CD4-positive, alpha-beta T cell treated with Interleukin-21 for 1 hour (primary cell): Measurements from ENCODE around the gene NOL9.

Experiments
- DNase-seq: peaks from one replicate; pipeline ENCODE4 v3.0.0-alpha.2; 2020

The NOL9 gene

DNA sequence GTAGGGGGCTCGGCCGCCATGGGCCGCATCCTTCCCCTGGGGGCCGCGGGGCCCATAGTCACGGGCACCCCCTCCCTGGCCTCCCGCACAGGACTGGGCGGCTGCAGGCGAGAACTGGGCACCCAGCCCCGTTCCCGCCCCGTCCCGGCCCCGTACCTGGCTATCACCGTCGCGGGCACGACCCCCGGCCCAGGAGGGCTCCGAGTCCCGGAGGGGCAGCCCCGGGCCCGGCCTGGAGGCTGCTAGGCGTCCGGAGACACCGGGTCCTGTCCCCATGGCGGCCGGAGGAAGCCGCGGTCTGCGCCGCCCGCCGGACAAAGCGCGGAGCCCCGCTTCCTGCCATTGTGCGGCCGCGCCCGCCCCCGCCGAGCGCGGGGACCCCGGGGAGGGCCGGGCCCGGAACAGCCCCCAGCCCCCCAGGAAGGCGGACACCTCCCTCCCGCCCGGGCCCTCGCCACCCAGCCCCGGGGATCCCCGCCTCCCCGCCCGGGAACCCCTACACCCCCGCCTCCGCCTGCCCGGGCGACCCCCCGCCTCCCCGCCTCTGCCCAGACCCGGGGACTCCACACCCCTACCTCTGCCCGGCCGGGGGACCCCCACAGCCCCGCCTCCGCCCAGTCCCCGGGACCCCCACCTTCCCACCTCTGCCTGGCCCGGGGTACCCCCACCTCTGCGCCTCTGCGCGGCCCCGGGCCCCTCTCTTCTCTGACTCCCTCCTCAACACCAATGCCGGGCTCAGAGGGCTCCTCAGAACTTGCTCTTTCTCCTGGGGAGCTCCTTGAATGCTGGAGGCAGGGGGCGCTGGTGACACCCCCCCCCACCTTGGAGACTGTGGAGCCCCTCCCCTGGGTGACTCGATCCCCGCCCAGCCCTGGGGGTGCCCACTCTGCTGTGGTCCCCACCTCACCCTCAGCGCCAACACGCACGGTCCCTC is 68.9 kb downstream of the NOL9 start:
- DNase-seq = no peak

DNA sequence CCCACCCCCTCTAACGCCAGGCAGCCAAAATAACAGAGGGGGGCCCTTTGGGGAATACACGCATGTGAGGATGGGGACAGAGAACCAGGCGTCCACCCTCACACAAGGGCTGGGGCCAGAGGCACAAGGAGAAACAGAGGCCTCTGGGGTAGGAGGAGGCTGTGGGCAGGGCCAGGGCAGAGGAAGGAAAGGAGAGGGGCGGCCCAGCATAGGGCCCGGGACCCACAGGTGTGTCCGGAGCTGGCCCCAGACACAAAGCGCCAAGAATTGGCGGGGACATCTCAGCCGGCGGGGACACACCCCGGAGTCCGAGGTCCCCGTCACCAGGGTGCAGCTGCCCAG is 69.5 kb downstream of the NOL9 start:
- DNase-seq = no peak

DNA sequence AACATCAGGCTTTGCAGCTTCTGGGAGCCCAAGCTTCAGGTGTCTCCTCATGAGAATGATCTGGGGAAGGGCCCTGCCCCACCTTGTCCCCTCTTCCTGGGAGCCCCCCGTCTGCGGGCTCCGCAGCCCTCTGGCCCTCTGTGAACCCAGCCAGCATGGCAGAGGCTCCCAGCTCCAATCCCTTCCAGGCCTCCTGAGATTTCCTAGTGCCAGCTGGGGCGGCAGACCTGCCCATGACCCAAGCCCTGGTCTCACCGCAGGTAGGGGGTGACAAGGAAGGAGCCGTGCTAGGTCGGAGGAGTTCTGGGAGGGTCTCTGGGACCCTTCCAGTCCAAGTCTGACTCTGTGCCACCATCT is 70.6 kb downstream of the NOL9 start:
- no peak for DNase-seq

DNA sequence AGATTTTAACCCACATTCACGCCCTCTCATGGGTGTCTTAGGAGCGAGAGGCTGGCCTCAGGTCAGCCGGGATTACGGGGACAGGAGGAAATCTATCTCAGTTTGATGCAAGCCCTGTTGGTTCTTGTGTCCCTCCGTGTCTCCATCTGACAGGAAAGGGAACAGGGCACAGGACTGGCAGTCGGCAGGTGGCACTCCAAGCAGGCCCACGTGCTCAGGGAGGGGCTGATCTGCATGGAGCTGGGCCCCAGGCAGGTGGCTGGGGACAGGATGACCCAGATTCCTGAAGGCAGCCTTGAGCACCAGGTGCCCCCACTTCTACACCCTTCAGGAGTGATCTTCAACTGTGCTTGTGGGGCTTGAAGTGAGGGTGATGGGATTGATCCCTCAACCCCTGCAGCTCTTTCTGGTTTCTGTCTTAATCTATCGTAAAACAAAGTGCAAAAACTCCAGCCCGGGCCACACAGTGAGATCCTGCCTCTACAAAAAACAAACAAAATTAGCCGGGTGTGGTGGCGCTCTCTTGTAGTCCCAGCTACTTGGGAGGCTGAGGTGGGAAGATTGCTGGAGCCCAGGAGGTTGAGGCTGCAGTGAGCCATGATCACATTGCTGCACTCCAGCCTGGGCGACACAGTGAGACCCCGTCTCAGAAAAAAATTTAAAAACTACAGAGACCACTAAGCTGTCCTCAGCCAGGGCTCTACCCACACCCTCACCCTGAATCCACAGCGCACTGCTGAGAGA is 71.1 kb downstream of the NOL9 start:
- no peak for DNase-seq

DNA sequence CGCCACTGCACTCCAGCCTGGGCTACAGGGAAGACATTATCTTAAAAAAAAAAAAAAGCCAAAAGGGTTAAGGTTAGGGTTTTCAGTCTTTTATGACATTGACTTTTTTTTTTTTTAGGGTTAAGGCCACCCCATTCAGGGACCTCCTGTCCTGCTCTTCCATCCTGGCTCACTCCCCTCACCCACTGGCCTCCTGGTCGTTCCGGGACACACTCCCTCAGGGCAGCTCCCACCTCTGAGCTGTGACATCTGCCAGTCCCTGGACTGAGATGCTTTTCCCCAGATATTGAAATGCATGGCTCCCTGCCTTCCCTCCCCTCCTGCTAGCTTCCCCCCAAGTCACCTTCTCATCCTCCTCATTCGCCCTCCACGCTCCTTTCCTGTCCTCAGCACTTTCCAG is 72.5 kb downstream of the NOL9 start:
- DNase-seq = no peak

DNA sequence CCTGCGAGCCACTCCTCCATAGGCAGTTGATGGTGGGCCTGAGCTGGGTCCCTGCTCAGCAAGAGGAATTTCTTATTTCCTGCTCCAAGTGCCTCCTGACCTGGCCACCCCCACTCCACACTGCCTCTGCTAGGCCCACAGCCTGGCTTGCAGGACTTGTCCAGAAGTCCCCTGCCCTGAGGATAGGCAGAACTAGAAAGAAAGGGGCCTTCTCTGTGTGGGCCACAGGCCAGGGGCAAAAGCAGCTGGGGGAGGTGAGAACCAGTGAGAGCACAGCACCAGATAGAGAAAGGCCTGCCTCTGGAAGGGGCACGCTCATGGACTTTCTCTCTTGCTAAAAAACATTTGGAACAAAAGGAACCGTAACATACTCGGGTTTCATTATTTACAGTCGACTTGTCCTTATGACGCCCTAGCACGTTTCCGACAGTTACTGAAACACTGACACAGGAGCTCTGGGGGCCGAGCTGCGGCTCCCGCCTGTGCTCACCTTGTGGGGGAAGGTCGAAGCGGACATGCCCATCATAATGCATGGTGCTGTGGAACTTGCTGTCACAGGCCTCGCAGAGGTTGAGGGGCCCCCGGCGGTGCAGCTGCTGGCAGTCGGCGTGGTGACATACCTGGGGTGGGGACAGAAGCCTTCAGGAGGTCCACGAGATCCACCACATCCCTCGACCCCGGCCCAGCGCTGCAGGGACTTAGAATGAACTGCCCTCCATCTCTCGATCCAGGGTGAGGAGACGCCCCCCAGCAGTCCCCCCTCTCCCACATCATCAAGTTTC is 77.1 kb downstream of the NOL9 start:
- no peak for DNase-seq

DNA sequence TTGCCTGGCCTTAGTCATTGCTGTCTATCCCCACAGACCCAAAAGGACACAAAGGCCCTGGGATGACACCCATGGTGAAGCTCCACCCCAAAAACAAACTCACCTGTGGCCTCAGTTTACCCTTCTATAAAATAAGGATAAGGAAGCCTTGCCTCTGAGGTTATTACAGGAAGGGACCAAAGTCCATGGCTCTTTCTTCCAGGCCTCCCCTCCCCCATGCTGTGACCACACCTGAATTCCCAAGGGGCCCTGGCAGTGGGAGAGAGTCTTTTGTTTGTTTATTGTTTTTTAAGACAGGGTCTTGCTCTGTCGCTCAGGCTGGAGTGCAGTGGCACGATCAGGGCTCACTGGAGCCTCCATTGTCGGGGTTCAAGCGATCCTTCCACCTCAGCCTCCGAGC is 77.8 kb downstream of the NOL9 start:
- DNase-seq = no peak

DNA sequence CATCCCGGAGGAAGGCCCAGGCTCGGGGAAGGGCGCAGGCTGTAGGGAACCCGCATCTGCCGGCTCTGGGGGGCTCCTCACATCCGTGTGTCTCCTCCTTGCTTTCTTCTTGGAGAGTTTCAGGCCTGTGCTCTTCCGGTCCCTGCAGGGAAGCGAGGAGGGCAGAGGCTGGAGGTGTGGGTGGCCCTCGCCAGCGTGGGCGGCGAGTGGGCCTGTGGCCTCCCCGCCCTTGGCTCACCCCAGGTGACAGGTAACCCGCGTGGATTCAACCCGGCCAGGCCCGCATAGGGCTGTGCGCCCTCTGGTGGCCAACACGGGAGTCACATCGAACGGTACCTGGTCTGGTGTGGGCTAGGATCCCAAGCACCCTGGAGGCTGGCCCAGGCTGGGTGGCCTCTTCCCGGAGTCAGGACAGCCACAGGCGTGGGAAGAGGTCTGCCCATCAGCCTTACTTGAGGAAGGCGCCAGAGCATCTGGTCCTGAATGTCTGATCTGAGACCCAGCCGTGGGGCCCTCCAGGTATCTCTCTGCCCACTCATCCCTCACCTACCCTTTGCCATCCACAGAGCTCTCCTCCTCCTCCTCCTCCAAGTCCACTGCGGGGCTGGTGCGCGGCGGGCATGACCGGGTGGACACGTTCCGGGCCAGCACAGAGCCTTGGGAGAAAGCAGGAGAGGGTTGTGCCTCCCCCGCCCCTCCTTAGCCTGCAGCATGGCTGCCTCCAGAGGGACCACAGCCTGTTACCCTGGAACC is 78.8 kb downstream of the NOL9 start:
- DNase-seq = peak; percentile 84

DNA sequence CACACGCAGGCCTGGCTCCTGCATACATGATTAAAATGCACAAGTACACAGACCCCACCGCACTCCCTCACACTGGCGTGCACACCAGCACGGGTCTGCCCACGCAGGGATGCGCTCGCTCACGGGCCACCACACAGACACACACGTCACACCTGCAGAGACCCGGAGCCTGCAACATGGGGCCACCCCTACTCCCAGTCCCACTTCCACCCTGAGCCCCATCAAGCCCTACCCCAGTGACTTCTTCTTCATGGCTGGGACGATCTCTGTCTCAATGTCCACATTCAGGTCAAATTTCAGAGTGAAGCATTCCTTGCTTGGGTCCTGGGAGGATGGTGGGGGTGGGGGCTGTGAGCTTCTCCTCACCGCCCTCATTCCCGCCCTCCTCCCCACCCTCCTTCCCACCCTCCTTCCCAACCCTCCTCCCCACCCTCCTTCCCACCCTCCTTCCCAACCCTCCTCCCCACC is 79.5 kb downstream of the NOL9 start:
- no peak for DNase-seq

DNA sequence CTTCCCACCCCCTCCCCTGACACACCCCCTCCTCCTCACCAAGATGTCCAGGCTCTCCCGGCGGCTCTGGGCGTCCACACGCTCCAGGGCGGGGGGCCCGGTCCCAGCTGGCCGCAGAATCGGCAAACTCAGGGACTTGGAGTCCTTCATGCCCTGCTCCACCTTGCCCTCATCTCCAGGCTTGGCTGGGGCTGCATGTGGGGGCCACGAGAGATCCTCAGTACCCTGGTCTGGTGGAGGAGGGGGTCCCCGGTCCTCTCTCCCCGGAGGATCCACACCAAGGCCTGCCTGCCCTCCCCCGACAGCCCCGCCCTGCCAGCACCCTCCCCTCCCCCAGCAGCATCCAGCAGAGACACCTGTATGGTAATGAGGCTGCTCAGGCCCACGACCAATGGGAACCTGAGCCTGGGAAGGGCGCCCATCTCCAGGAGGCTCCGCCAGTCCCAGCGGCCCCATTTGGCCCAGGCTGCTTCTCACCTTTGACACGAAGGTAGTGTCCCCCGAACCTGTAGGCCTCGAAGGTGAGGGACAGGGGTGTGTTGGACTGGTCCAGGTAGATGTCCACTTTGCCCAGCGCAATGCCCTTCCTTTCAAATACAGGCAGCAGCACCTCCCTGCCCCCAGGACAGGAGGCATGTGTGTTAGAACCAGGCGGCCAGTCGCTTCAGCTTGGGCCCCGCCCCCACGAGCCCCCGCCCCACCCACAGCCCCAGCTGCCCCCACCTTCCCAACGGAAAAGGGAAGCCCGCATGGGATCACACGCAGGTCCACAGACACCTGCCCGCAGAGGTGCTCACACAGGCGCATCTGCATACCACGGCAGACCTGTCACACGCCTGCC is 80.1 kb downstream of the NOL9 start:
- no peak for DNase-seq

DNA sequence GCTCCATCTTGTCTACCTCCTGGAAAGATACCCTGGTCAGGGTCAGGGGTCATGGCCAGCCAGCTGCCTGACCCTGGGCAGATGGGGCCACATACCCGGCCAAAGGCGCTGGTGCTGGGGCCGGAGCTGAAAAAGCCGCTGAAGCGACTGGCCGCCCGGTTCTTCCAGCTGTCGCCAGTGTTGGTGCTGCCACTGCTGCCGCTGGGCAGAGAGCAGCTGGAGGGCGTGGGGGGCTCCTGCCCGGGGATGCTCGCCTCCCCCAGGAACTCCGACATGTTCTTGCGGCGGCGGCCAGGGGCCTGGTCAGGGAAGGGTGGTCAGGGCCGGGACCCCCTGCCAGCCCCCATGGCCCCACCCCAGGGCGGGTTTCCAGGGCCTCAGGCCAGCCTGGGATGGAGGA is 81.2 kb downstream of the NOL9 start:
- DNase-seq = no peak

DNA sequence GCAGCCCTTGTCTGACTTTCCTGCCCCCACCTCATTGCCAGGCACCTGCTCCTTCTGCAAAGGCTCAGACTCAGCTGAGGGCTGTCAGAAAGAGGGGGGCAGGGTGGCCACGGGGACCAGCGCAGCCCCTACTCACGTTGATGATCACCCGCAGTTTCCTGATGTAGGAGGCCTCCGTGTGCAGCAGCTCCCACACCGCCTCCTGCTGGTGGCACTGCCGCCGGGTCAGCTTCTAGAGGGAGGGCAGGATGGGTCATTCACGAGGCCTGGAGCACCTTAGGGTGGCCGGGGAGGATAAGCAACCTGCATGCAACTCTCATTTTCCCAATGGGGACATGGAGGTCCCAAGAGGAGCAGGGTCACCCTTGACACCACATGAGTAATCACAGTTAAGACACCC is 81.9 kb downstream of the NOL9 start:
- DNase-seq = no peak

DNA sequence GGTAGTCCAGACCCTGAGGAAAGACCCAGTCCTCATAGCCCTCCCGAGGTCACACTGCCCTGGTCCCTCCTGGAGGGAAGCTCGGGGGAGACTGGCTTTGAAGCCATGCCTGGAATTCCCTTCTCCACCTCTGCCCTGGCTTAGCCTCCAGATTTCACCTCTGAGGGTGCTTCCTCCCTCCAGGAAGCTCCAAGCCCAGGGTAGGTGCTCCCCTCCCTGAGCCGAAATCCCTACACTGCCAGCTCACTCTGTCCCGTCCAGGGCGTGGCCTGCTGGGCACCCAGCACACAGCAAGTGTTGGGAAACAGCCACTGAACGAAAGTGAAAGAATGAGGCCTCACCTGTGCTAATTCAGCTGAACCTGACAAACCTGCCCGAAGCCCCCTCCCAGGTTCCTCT is 82.3 kb downstream of the NOL9 start:
- DNase-seq = no peak
